Measurements from ENCODE around the gene UTY. TPM values are rescaled to one million over a fixed set of nuclear protein-coding genes. Genes with fewer than 3 reads are reported as not detected.

The UTY gene
- total and polyA plus RNA-seq, 2 of the 13 experiments (the other 11 are each of a cell fraction or from before 2014, with no cell fraction given): not detected

GRCh38 chrY:13299411-13299810, 180.4 kb downstream of the UTY start:
- Histone ChIP-seq H3K4me3 (replicated peaks in 1 of 3; ENCODE audit: insufficient read depth in 1 of 3, low read depth in 2 of 3, low read length in 3 of 3) (no peak overlapping the region), H3K27ac (ENCODE audit: extremely low read length, insufficient read depth, low read length) (no peak overlapping the region), H3K36me3 (replicated peaks in 1 of 2; ENCODE audit: control insufficient read depth in 1 of 2, insufficient read depth in 2 of 2, low read length in 2 of 2) (no peaks in the 10 kb centered on the region), H4K20me1 (ENCODE audit: insufficient read depth, low read length) (no peaks in the 10 kb centered on the region), H3K4me1 (ENCODE audit: insufficient read depth, low read length) (no peaks in the 10 kb centered on the region), H2AFZ (ENCODE audit: low read length) (no peak overlapping the region), H3K79me2 (ENCODE audit: insufficient read depth, low read length) (no peaks in the 10 kb centered on the region), H3K27me3 (ENCODE audit: control insufficient read depth in 1 of 2, insufficient read depth in 2 of 2, low read length in 2 of 2) (no peaks in the 10 kb centered on the region), H3K4me2 (ENCODE audit: low read depth, low read length) (no peak overlapping the region), H3K9ac (ENCODE audit: insufficient read depth, low read depth, low read length) (no peak overlapping the region), H3K9me3 (ENCODE audit: low read length) (no peaks in the 10 kb centered on the region)
- no peak for ATAC-seq
- in situ Hi-C loops (cut with HindIII; ENCODE audit: extremely low pct_ligation_motif_present, low pct_unique_long_range_greater_than_20kb) (loop anchor here (25.0 kb wide), 1 partner anchor 112 kb away; no protein-coding TSS in a partner anchor), intact Hi-C loops (cut with micrococcal nuclease; ENCODE audit: unreplicated experiment) (no loop called here)
- FAIRE-seq: no peak
- no TSS peak for BruUV-seq (replicated peaks)
- no peak for DNase-seq (ENCODE audit: low spot score)
- ChIA-PET CTCF (ENCODE audit: low intra/inter-chr PET ratio, low total read pairs) (no interaction called here), POLR2A (no interaction called here)
- WGBS (ENCODE audit: low lambda C conversion rate): 0% methylated on average over 3 of the region's 3 CpGs
- TF ChIP-seq ZNF557 (CRISPR knock-in tag; IDR thresholded peaks at IDR 0.05) (no peak), ZFAT (CRISPR knock-in tag; conservative IDR thresholded peaks at IDR 0.05) (no peak), ZNF615 (CRISPR knock-in tag; IDR thresholded peaks at IDR 0.05; ENCODE audit: borderline replicate concordance) (no peak), SKI (IDR thresholded peaks at IDR 0.05; ENCODE audit: partially characterized antibody) (no peak), ZNF275 (CRISPR knock-in tag; IDR thresholded peaks at IDR 0.05; ENCODE audit: borderline replicate concordance) (no peak), MAZ (IDR thresholded peaks at IDR 0.05; ENCODE audit: borderline replicate concordance, low read depth, low read length) (no peak), MAZ (CRISPR knock-in tag; IDR thresholded peaks at IDR 0.05; ENCODE audit: low read depth) (no peak), MLX (CRISPR knock-in tag; IDR thresholded peaks at IDR 0.05) (no peak), BCL3 (CRISPR knock-in tag; IDR thresholded peaks at IDR 0.05) (no peak), ZNF224 (CRISPR knock-in tag; IDR thresholded peaks at IDR 0.05) (no peak), THAP8 (CRISPR knock-in tag; IDR thresholded peaks at IDR 0.05; ENCODE audit: borderline replicate concordance) (no peak), POLR2G (IDR thresholded peaks at IDR 0.05; ENCODE audit: low read depth, low read length) (no peak), ARID4A (CRISPR knock-in tag; IDR thresholded peaks at IDR 0.05; ENCODE audit: borderline replicate concordance) (no peak)

All from HepG2 (cell line).